Tibial nerve (tissue), 4 donors: ENCODE data around the gene MYCBP. TPM values are rescaled to one million over a fixed set of nuclear protein-coding genes. Genes with fewer than 3 reads are reported as not detected.

Source experiments
- DNase-seq, 2 donors: peaks; one replicate each; pipeline ENCODE4 v3.0.0-alpha.2; 2019; ENCODE audit warnings: low spot score in 2 of 2
- H3K27ac ChIP-seq, 4 donors: fragments of 200-600 bp; sonication (generic) in 3 of 4; one replicate each; pipeline ENCODE4 v1.5.1; 2017 to 2019; ENCODE audit warnings: mild to moderate bottlenecking in 1 of 4
- H3K27me3 ChIP-seq, 2 donors: fragments of 200-600 bp; sonication (generic) in 1 of 2; one replicate each; pipeline versions ENCODE4 v1.5.1 to v1.6.0; 2017 to 2019
- H3K36me3 ChIP-seq, 3 donors: fragments of 200-600 bp; sonication (generic); one replicate each; pipeline ENCODE4 v1.5.1; 2018 to 2019
- H3K4me1 ChIP-seq, 4 donors: fragments of 200-600 bp; sonication (generic) in 3 of 4; one replicate each; pipeline ENCODE4 v1.5.1; 2017 to 2019
- H3K4me3 ChIP-seq, 4 donors: fragments of 200-600 bp; sonication (generic) in 3 of 4; one replicate each; pipeline ENCODE4 v1.5.1; 2017 to 2019; ENCODE audit warnings: mild to moderate bottlenecking in 1 of 4, moderate library complexity in 1 of 4
- H3K9me3 ChIP-seq, 4 donors: fragments of 200-600 bp; sonication (generic) in 3 of 4; one replicate each; pipeline ENCODE4 v1.5.1; 2017 to 2019
- CTCF ChIP-seq, 5 experiments: fragments of 200-600 bp in 3 of 5; fragments of 450-650 bp in 2 of 5; sonication (generic) in 3 of 5; IDR thresholded peaks; one replicate each; pipeline ENCODE4 v1.5.1; 2016 to 2019; ENCODE audit warnings: antibody characterized with exemption in 5 of 5, mild to moderate bottlenecking in 3 of 5, moderate library complexity in 2 of 5
- EP300 ChIP-seq, 2 donors: sonication (generic); formaldehyde crosslinking; IDR thresholded peaks; one replicate each; pipeline ENCODE4 v1.6.1; 2017; ENCODE audit warnings: antibody characterized with exemption in 2 of 2, mild to moderate bottlenecking in 1 of 2
- POLR2A ChIP-seq, 2 donors: fragments of 450-650 bp; IDR thresholded peaks; one replicate each; pipeline ENCODE4 v1.6.1; 2017; ENCODE audit warnings: antibody characterized with exemption in 2 of 2, mild to moderate bottlenecking in 2 of 2, moderate library complexity in 2 of 2
- WGBS, 2 donors: methylation state at CpG; one replicate each; pipeline ENCODE4 v1.1.5; 2018; 5-methylcytosine and 5-hydroxymethylcytosine counted together
- total RNA-seq, 4 donors: library from RNA; depleted of rRNA; stranded (reverse); fragments of >200 nt; gene quantifications; one replicate each; pipeline ENCODE4 v1.1.0, GENCODE V29; 2016

Gene MYCBP
- total RNA-seq, 4 donors from 2014 or later, result 5.5 to 10.9 (median 10.3) TPM

GRCh38 chr1:38834937-38835827 is 38.0 kb downstream of the MYCBP start:
- TF ChIP-seq EP300 (IDR thresholded peaks at IDR 0.05) (no peak), CTCF (IDR thresholded peaks at IDR 0.05) (peak; percentile 59 to 79 (median 71))
- Histone ChIP-seq H3K4me1 (peaks cover 0 to 17% (median 0%) of the 10 kb centered on the region in 4 donors), H3K27ac (no peak overlapping the region), H3K4me3 (no peak overlapping the region), H3K36me3 (peaks cover 0 to 25% (median 2%) of the 10 kb centered on the region in 3 donors), H3K9me3 (no peaks in the 10 kb centered on the region), H3K27me3 (no peaks in the 10 kb centered on the region)
- 28 to 29% methylated on average over 3 of the region's 3 CpGs for WGBS, 2 donors
- peak in 1 of 2 donors; percentile 81 for DNase-seq

- Histone ChIP-seq H3K4me1 (peaks cover 0 to 17% (median 0%) of the 10 kb centered on the region in 4 donors), H3K27ac (no peak overlapping the region), H3K9me3 (no peaks in the 10 kb centered on the region), H3K27me3 (no peaks in the 10 kb centered on the region), H3K36me3 (peaks cover 0 to 18% (median 2%) of the 10 kb centered on the region in 3 donors), H3K4me3 (no peak overlapping the region)
- TF ChIP-seq CTCF (IDR thresholded peaks at IDR 0.05), result no peak
- no peak for TF ChIP-seq POLR2A (IDR thresholded peaks at IDR 0.05)
- TF ChIP-seq EP300 (IDR thresholded peaks at IDR 0.05), result no peak
- DNase-seq, result no peak
- 83 to 88% methylated on average over 3 of the region's 3 CpGs for WGBS, 2 donors
Observed at GRCh38 chr1:38834221-38834782, 38.8 kb downstream of the MYCBP start.

- H3K4me1 ChIP-seq, result peaks cover 0 to 17% (median 0%) of the 10 kb centered on the region in 4 donors
- DNase-seq, result no peak
Observed at GRCh38 chr1:38833146-38833545, 40.0 kb downstream of the MYCBP start.

GRCh38 chr1:38832370-38832734 is 40.8 kb downstream of the MYCBP start:
- no peak for DNase-seq
- Histone ChIP-seq H3K27me3 (no peaks in the 10 kb centered on the region), H3K9me3 (no peaks in the 10 kb centered on the region), H3K36me3 (no peaks in the 10 kb centered on the region), H3K27ac (no peak overlapping the region), H3K4me1 (peaks cover 0 to 17% (median 0%) of the 10 kb centered on the region in 4 donors), H3K4me3 (no peak overlapping the region)
- WGBS, 2 donors, result 92% methylated on average over 3 of the region's 3 CpGs
- TF ChIP-seq EP300 (IDR thresholded peaks at IDR 0.05), result no peak
- TF ChIP-seq POLR2A (IDR thresholded peaks at IDR 0.05), result no peak
- TF ChIP-seq CTCF (IDR thresholded peaks at IDR 0.05), result no peak

More at GRCh38 chr1:38833146-38833545, 40.0 kb downstream of the MYCBP start:
- no peak overlapping the region for H3K4me3 ChIP-seq
- TF ChIP-seq CTCF (IDR thresholded peaks at IDR 0.05), result no peak
- TF ChIP-seq POLR2A (IDR thresholded peaks at IDR 0.05), result no peak
- no peak for TF ChIP-seq EP300 (IDR thresholded peaks at IDR 0.05)
- H3K9me3 ChIP-seq, result no peaks in the 10 kb centered on the region
- peaks cover 0 to 7% (median 2%) of the 10 kb centered on the region in 3 donors for H3K36me3 ChIP-seq
- no peaks in the 10 kb centered on the region for H3K27me3 ChIP-seq
- no peak overlapping the region for H3K27ac ChIP-seq
- WGBS, 2 donors, result 33 to 36% methylated on average over 3 of the region's 3 CpGs
